ENCODE data around the gene PHTF2.

- no peak for TF ChIP-seq EZH2 (IDR thresholded peaks at IDR 0.05; ENCODE audit: borderline replicate concordance, low read depth, low read length, severe bottlenecking)
- TF ChIP-seq, protein P1, sequence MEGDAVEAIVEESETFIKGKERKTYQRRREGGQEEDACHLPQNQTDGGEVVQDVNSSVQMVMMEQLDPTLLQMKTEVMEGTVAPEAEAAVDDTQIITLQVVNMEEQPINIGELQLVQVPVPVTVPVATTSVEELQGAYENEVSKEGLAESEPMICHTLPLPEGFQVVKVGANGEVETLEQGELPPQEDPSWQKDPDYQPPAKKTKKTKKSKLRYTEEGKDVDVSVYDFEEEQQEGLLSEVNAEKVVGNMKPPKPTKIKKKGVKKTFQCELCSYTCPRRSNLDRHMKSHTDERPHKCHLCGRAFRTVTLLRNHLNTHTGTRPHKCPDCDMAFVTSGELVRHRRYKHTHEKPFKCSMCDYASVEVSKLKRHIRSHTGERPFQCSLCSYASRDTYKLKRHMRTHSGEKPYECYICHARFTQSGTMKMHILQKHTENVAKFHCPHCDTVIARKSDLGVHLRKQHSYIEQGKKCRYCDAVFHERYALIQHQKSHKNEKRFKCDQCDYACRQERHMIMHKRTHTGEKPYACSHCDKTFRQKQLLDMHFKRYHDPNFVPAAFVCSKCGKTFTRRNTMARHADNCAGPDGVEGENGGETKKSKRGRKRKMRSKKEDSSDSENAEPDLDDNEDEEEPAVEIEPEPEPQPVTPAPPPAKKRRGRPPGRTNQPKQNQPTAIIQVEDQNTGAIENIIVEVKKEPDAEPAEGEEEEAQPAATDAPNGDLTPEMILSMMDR (IDR thresholded peaks at IDR 0.05; ENCODE audit: borderline replicate concordance, extremely low read depth, low read length, poor library complexity, severe bottlenecking): no peak
Measured at GRCh38 chr7:77760809-77761453, 37.6 kb upstream of the PHTF2 start.

Data from DND-41 (cell line).